GM18498 (cell line): ENCODE data around the gene CEACAM18.
"Not testable (repeated sequence)": the region's sequence is repeated elsewhere in the genome, so short reads cannot be mapped to it uniquely, and the experiment has no call there.

Experiments used
- ATAC-seq: cut with Tn5 transposase; IDR thresholded peaks from one replicate; pipeline ENCODE4 v1.9.1; 2021; ENCODE audit warnings: mild to moderate bottlenecking, moderate library complexity; ENCODE audit not compliant: unreplicated experiment

CEACAM18 gene

DNA sequence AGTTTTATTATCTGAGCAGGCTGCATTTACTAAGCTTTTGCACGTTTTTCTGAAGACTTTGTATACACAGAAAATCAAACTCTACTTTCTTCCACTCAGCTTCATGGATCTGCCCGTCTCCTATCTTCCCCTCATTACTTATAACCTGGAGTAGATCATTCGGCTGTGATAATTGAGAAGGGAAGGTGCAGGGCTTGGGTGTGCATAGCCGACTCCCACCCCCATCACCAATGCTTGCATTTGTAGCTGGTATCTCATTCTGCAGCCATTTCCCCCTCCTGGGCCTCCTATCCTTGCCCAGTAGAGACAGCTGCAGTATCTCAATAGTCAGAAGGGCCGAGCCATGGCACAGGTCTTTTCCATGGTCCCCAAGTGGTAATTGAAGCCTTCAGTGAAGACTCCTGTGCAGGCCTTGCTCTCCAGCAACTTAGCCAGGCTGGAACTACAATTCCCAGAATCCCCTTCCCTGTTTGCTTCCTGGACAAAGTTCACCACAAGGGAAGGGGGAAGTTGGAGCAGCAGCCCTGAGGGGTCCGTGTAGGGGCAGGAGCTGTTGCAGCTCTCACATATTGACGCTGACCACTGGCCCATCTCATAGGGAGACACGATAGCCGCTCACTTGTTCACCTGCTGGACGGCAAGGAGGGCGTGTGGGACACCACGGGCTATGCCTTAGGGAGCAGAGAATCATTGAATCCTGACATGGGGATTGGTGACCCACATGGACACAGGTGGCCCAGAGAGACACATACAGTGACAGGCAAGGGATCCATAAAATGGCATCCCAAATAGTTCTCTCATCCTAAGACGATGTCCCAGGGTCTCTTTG lies 18.0 kb upstream of the CEACAM18 start:
- ATAC-seq = no peak

DNA sequence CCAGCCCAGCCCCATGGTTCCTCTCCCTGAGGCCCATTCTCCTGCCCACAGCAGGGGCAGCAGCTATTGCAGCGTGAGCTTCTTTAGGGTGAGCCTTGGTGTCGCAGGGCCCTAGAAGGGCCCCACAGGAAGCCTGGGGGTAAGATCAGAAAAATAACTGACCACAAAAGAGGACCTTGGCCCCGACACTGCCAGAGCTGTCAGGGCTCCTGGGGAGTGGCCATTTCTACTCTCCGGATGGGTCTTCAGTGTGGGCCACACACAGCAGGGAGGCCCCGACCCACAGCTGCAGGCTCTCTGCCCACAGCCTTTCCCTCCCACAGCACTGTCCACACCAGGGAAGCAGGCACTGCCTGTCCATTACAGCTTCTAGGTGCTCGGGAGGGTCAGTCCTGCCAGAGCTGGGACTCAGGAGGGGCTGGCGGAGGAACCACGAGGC lies 16.6 kb upstream of the CEACAM18 start:
- ATAC-seq = no peak

DNA sequence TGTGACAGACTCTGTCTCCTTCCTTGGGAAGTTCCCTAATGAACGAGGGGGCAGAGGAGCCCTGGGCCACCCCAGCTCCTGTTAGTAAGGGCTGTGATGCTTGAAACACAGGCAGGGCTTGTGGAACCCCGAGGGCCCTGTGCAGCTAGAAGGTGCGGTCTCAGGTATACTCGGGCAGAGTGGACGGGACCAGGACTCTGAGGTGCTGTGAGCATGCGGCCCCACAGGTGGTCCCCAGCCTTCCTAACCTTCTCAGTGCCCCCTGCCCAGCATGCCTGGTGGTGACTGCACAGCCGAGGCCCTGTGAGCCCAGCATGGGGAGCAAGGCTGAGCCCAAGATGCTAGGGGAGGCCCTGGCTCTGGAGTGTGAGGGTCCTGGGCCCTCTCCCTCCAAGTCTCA lies 16.1 kb upstream of the CEACAM18 start:
- no peak for ATAC-seq

DNA sequence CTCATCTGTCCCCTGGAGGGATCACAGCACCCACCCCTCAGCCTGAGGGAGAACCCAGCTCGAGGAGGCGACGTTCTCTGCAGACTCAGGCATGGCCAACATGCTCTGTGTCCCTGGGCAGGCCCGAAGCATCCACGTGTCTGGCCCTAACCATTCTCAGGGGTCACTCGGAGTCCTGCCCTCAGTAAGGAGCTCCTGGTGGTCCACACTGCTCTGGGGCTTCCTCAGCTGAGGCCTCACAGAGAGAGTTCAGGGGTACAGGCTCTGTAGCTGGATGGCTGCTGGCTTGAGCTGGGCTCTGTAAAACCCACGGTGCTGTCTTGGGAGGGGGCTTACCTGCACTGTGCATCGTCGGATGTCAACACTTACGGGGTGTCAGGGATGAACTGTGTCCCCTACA lies 15.7 kb upstream of the CEACAM18 start:
- ATAC-seq = no peak

DNA sequence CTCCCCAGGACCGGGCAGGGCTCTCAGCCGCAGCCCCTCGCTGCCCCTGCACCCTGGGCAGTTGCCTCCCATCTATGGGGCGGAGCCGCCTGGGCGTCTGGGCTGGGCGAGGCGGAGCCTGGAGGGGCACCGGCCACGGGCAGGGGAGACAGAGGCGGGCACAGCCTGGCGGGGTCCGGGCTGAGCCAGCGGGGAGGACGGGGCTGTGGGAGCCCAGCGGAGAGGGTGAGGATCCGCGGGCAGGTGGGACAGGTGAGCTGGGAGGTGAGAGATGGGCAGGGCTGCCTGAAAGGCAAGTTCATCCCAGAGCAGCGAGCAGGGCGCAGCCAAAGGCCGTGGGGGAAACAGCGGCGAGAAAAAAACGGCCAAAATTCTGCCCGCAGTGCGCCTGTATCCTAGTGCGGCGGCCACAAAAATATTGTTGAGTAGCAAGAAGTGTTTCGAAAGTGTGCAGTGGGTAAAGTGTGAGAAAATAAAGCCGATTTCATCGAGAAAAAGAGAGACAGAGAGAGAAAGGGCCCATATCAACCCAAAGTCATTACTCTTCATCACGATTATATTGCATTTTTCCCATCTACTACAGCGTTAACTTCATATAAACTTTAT lies 14.3 kb upstream of the CEACAM18 start:
- ATAC-seq = not testable (repeated sequence)

DNA sequence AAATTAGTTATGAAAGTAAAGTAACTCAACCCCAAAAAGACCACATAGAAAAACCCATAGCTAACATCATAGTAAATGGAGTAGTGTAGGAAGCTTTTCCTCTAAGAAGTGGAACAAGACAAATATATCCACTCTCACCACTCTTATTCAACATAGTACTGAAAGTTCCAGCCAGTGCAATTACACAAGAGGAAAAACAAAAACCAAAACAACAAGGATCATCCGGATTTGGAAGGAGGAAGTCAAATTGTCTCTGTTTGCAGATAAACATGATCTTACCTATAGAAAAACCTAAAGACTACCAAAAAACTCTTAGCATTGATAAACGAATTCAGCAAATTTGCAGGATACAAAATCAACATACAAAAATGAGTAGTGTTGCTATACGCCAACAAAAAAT lies 11.6 kb upstream of the CEACAM18 start:
- ATAC-seq = no peak

DNA sequence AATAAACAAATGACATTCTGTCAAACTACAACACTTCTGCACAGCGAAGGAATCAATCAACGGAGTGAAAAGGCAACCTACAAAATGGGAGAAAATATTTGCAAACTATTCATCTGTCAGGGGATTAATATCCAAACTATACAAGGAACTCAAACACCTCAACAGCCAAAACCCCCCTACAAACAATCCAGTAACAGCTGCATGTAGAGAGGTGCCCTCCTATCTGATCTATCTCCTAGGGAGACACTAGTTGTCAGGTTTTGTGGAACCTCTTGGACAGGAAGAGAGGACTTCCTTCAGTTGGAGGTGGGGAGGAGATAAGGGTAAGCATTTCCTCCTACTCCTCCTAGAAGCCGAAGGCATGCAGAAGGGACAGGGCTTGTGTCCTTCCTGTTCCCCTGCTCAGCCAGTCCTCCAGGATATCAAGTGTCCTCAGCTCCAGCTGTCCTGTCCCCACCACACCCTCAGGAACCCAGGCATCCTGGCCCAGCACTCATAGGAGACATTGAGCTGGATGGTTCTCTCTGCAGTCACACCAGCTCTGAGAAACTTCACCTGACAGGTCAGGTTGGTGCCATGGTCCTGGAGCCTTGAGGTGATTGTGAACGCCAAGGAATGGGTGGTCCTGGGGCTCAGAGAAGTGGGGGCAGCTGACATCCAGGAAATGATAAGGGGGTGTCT lies 10.3 kb upstream of the CEACAM18 start:
- ATAC-seq = no peak

DNA sequence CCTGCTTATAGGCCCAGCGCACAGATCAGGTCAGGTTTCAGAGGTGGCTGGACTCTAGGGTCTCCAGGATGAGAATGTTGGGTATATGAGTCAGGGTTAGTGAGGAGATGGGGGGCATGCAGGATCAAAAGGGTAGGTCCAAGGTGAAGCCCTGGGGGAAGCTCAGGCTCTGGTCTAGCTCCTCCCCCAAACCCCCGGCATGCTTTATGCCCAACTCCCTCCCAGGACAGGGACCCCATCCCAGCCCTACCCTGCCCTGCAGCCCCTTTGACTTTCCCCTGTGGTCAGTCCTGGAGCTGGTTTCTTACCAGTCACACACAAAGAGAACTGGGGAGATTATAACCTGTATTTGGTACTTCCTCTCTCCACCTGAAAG lies 9.8 kb upstream of the CEACAM18 start:
- no peak for ATAC-seq

DNA sequence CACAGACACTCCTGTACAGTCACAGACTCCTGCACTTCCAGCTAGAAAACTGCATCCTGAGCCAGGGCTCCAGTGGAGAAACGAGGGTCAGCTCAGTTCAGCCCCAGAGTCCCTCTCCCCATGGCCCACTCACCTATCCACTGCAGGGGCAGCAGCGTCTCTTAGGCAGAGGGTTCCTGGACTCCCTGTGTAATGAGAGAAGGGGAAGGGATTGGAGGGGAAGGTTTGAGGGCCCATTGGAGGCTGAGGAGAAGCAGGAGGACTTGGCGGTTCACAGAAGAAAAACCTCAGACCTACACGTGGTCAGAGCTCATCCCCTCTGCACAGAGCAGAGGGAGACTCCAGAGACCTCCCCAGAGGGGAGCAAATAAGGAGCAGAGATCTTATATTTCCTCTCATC lies 9.2 kb upstream of the CEACAM18 start:
- ATAC-seq = no peak

DNA sequence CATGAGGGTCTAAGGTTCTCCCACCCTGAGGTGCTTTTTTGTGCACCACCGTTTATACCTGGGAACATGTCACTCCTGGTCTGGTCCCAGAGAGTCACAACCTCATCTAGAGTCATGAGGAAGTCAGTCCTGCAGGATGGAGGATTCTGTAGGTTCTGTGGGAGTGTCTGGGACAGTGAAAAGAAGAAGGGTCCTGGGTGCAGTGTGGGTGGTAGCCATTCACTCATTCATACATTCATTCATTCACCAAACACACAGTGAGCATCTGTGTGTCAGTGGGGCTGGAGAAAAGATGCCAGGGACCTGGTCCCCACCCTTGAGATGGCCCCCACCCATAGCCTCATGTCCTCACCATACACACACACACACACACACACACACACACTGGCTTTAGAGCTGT lies 8.7 kb upstream of the CEACAM18 start:
- ATAC-seq = no peak

DNA sequence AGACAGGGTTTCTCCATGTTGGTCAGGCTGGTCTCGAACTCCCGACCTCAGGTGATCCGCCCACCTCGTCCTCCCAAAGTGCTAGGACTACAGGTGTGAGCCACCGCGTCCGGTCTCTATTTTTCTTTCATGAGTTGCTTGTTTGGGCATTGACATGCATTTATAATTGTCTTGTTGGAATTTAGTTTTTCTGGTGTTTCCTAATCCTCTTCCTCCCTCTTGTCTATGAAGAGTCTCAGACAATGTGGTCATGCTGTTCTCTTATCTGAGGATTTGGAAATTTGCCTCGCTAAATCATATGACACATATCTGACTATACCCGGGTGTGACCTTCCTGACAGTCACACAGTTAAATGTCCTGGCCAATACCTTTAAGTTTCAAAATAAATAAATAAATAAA lies 7.4 kb upstream of the CEACAM18 start:
- ATAC-seq = no peak

DNA sequence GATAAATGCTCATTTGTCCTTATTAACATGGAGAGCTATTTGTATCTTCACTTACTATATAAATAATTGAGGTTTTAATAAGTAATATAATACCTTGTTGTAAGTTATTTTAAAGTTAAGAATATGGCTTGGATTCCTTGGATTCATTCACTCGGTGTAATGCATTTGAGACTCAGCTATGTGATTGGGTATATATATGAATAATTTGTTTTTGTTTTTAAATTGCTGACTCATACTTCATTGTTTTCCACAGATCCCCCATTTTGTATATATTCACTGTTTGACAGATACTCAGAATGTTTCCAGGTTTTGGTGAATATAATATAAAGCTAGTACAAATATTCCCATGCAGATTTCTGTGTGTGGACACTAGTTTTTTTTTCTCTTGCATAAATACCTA lies 6.8 kb upstream of the CEACAM18 start:
- ATAC-seq = no peak

DNA sequence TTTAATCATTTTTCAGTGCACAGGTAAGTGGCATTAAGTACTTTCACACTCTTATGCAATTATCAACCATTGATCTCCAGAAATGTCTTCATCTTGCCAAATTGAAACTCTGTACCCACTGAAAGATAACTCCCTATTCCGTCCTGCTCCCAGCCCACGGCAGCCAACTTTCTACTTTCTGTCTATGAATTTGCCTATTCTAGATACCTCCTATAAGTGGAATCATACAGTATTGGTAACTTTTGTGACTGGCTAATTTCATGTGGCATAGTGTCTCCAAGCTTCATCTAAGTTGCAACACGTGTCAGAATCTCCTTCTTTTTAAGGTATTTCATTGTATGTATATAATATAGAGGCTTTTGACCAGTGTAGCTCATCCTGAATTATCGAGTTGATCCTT lies 5.7 kb upstream of the CEACAM18 start:
- no peak for ATAC-seq

DNA sequence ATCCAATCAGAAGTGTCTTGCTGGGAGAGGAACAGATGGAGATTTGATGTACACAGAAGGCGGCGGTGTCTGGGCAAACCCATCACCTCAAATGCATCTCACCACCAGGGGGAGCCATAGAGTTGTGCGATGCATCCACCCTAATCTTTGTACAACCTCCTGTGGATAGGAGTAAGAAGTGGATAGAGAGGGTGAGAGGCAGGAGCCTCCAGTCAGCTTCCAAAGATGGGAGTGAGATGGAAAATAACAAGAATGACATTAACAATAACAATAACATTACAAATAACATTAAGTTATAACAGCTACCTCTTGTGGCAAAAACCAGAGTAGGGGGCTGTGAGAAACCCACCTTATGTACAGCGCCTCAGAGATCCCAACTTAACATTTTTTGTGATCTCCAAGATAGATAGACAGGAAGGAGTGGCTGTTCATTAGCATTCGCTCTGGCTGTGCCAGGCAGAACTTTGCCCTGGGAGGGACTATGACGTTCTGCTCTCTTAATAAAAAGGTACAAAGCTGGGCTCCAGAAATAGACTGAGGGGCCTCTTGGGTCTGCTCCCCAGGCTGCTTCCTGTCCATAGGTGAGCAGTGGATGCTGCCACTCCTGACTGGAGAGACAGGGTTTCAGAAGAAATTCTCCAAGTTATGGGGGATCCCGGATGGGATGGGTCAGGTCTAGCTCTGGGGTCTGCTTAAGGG lies 5.2 kb upstream of the CEACAM18 start:
- ATAC-seq = no peak

DNA sequence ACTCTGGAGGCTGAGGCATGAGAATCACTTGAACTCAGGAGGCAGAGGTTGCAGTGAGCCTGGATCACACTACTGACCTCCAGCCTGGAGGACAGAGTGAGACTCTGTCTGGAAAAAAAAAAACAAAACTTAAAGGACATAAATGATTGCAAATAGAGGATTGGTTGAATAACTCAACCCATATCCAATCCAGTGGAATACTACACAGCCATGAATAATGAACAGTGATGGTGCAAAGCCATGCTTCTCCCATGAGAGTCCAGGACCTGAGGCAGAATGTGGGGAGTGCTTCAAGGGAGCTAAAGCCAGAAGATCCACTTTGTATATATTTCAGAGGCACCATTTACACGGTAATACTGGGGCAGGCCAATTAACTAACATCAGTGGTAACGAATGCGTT lies 2.2 kb upstream of the CEACAM18 start:
- ATAC-seq = no peak

DNA sequence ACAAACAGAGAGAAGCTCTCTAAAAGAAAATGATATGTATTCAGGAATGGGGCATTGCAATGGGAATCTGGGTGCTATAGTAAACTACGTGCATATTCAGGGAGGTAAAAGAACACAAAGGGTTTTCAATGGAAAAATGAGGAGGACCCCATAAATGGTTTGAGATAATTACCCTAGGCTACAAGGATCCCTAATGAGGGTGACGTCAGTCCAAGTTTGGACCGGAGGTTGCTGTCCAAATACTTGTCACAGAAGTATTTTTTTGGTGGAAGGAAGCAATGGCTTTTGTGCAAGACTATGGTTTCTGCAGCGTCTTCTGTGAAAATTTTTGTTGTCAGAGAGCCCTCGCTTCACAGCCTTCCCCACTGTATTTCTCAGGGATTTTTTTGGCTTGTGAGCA lies 995 bp upstream of the CEACAM18 start:
- no peak for ATAC-seq

DNA sequence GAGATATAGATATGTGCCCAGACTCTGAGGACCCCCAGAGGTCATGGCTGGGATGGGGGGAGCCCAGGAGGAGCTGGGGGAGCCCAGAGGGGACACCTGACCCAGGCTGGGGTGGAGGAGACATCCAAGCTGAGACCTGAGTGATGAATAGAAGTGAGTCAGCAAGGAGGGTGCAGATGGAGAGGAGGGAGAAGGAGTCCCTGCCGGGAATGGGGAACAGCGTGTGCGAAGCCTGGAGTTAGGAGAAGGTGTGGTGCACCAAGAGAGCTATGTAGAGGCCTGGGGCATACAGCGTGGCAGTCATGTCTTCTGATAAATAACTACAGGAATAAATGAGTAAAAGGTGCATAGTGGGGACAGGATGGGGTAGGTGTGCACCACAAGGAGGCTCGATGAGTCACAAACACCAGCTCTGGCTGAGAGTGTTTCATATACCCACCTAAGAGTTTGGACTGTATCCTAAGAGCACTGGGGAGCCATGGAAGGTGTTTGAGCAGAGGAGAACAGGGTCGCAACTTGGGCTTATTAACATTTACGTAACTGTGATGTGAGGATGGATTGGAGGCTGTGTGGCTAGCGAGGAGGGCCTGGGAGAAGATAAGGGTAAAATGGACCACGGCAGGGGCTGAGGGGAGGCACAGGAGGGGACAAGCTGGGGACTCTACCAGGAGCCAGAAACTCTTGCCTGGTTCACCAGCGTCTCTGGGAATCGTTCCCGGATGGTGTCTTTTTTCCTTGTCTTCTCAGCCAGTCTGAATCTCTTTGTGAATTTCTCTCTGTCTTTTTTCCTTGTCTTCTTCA lies 1.4 kb downstream of the CEACAM18 start:
- ATAC-seq = no peak

DNA sequence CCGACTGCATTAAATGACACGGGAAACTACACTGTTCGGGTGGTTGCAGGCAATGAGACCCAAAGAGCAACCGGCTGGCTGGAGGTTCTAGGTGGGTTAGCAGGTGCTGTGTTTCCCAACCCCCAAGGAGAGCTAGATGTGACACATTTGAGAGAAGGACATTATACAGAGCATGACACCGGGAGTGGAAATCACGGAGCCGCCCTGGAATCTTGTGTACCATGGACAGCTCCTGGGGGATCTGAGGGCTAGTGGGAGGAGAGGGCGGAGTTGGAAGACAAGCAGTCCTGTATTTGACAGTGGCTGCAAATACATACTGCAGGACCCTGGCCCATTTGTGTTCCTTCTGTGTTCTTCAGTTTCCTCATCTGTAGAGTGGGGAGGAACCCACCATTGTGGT lies 2.3 kb downstream of the CEACAM18 start:
- no peak for ATAC-seq

DNA sequence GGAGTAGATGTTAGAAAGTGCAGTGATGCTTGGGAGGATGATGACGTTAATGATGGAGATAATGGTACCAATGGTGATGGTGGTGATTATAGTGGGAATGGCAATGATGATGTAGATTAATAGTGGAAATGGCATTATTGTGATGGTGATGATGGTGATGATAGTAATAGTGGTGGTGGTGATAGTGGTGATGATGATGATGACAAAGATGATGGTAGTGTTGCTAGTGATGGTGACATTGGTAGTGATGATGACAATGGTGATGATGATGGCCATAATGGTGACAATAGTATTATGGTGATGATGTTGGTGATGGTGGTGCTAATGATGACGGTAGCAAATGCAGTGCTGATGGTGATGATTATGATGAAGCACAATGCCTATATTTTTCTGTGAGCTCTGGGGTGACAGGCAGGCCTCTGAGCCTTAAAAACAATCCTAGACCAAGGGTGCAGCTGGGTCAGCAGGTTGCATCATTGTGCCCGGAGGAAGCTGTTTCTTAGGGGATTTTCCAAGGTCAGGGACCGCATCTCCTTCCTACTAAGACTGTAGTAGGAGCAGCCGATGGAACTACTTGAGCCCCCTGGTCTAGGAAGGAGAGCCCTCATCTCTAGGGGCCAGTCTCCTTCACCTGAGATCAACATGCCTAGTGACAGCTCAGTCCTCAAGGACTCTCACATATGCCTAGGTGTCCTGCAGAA lies 7.8 kb downstream of the CEACAM18 start:
- ATAC-seq = no peak

DNA sequence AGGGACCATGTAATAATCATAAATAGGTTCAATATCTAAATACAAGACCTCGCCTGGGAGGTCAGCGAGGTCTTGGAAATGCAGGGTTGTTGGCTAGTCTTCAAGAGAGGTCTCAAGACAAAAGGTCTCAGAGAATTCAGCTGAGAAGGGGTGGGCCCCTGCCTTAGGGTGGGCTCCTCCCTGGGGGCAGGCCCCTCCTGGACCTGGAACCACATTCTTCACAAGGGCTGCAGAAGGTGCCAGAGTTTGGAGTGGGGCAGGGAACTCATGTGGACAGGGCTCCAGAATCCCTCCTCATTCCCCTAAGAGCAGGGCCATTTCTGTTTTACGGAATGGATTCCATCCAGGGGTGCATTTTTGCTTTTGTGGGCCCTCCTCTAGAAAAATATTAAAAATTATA lies 10.2 kb downstream of the CEACAM18 start:
- no peak for ATAC-seq
